ENCODE data around the gene KIF1C. TPM values are rescaled to one million over a fixed set of nuclear protein-coding genes. Genes with fewer than 3 reads are reported as not detected.
A peak's percentile ranks its signal among the peaks of the same experiment; 100 is the strongest.

KIF1C gene
- total and polyA plus RNA-seq, 12 donors = 141 to 826 (median 592) TPM

- H3K4me1 ChIP-seq = peaks cover 18 to 44% (median 30%) of the 10 kb centered on the region in 9 donors
- peak overlapping the region; percentile 67 to 100 (median 95) for H3K4me3 ChIP-seq
- intact Hi-C loops (cut with DNase I) = loop anchor here in 1 of 10 donors (5.0 kb wide), 1 partner anchor 51 kb away; the partner anchor contains the start of gene PFN1
- WGBS, 2 donors = 0% methylated on average over 45 to 55 of the region's 55 CpGs
- peak in 7 of 8 donors; percentile 0 to 7 (median 1) for ATAC-seq
- peaks cover 0 to 25% (median 22%) of the 10 kb centered on the region in 9 donors for H3K36me3 ChIP-seq
- no peak for TF ChIP-seq CTCF (IDR thresholded peaks at IDR 0.05)
- H3K27me3 ChIP-seq = no peaks in the 10 kb centered on the region
- H3K9me3 ChIP-seq = no peaks in the 10 kb centered on the region
- H3K27ac ChIP-seq = peak overlapping the region; percentile 87 to 97 (median 94)
- DNase-seq = peak; percentile 33 to 57
These were observed 429 bp downstream of the KIF1C start for GRCh38 chr17:4998027-4998731.

- WGBS, 2 donors = 12 to 16% methylated on average over 14 of the region's 14 CpGs
- intact Hi-C loops (cut with DNase I) = loop anchor here in 1 of 10 donors (5.0 kb wide), 1 partner anchor 52 kb away; the partner anchor contains the start of gene PFN1
These were observed 1.1 kb downstream of the KIF1C start for GRCh38 chr17:4998732-4999429.

GRCh38 chr17:4999430-5000093, 1.8 kb downstream of the KIF1C start:
- no peak for DNase-seq
- ATAC-seq = peak in 5 of 8 donors; percentile 12 to 47 (median 23)
- H3K4me3 ChIP-seq = peak overlapping the region; percentile 67 to 100 (median 95)
- intact Hi-C loops (cut with DNase I) = loop anchor here in 1 of 10 donors (5.0 kb wide), 1 partner anchor 52 kb away; the partner anchor contains the start of gene PFN1
- TF ChIP-seq CTCF (IDR thresholded peaks at IDR 0.05) = no peak
- H3K27ac ChIP-seq = peak overlapping the region; percentile 87 to 97 (median 94)
- no peaks in the 10 kb centered on the region for H3K9me3 ChIP-seq
- H3K4me1 ChIP-seq = peaks cover 18 to 44% (median 30%) of the 10 kb centered on the region in 9 donors
- H3K27me3 ChIP-seq = no peaks in the 10 kb centered on the region
- 32 to 49% methylated on average over 12 of the region's 12 CpGs for WGBS, 2 donors
- H3K36me3 ChIP-seq = peaks cover 0 to 39% (median 35%) of the 10 kb centered on the region in 9 donors

More at GRCh38 chr17:4998732-4999429, 1.1 kb downstream of the KIF1C start:
- ATAC-seq (peak in 4 of 8 donors; percentile 8 to 15 (median 10)), DNase-seq (no peak)
- Histone ChIP-seq H3K4me3 (peak overlapping the region; percentile 67 to 100 (median 95)), H3K27me3 (no peaks in the 10 kb centered on the region), H3K27ac (peak overlapping the region; percentile 87 to 97 (median 94)), H3K4me1 (peaks cover 18 to 44% (median 30%) of the 10 kb centered on the region in 9 donors), H3K9me3 (no peaks in the 10 kb centered on the region), H3K36me3 (peaks cover 0 to 32% (median 29%) of the 10 kb centered on the region in 9 donors)
- no peak for TF ChIP-seq CTCF (IDR thresholded peaks at IDR 0.05)

GRCh38 chr17:5000237-5000639, 2.5 kb downstream of the KIF1C start:
- intact Hi-C loops (cut with DNase I) = no loop called here
- DNase-seq (peak; percentile 87 to 88), ATAC-seq (peak; percentile 18 to 82 (median 68))
- Histone ChIP-seq H3K9me3 (no peaks in the 10 kb centered on the region), H3K27me3 (no peaks in the 10 kb centered on the region), H3K27ac (peak overlapping the region; percentile 87 to 97 (median 94)), H3K4me1 (peaks cover 18 to 44% (median 30%) of the 10 kb centered on the region in 9 donors), H3K36me3 (peaks cover 0 to 46% (median 41%) of the 10 kb centered on the region in 9 donors), H3K4me3 (peak overlapping the region in 9 of 10 donors; percentile 67 to 100 (median 95))
- WGBS, 2 donors = 45 to 51% methylated on average over 11 of the region's 11 CpGs
- no peak for TF ChIP-seq CTCF (IDR thresholded peaks at IDR 0.05)
